IPS DF 6.9 (cell line): Measurements from ENCODE around the gene LRRC71.

Source experiments
- DNase-seq: peaks from one replicate; pipeline ENCODE4 v3.0.0-alpha.2; 2013; ENCODE audit warnings: low read depth, low spot score
- H3K27ac ChIP-seq: one replicate; pipeline ENCODE4 v1.5.1; 2013; ENCODE audit warnings: low read length, control low read depth
- H3K27me3 ChIP-seq: 2 replicates; pipeline ENCODE4 v1.6.1; 2013; ENCODE audit warnings: mild to moderate bottlenecking, low read length; ENCODE audit not compliant: control insufficient read depth, insufficient read depth
- H3K36me3 ChIP-seq: 2 replicates; pipeline ENCODE4 v1.6.1; 2013; ENCODE audit warnings: low read length; ENCODE audit not compliant: control insufficient read depth, insufficient read depth
- H3K4me1 ChIP-seq: 2 replicates; pipeline ENCODE4 v1.6.1; 2013; ENCODE audit warnings: low read length; ENCODE audit not compliant: control insufficient read depth, insufficient read depth
- H3K4me3 ChIP-seq: 2 replicates; pipeline ENCODE4 v1.5.1; 2013; ENCODE audit warnings: mild to moderate bottlenecking, low read length
- H3K9me3 ChIP-seq: 2 replicates; pipeline ENCODE4 v1.6.1; 2013; ENCODE audit warnings: low read length, inconsistent platforms; ENCODE audit not compliant: control insufficient read depth, insufficient read depth
- WGBS: extraction: QIAGEN DNeasy Blood & Tissue Kit; methylation state at CpG from one replicate; pipeline ENCODE4 v1.1.7; 2013; ENCODE audit warnings: mixed read lengths, missing lambda C conversion rate; ENCODE audit not compliant: insufficient read length, insufficient coverage; 5-methylcytosine and 5-hydroxymethylcytosine counted together

LRRC71 gene

GRCh38 chr1:156948708-156949107, 28.3 kb downstream of the LRRC71 start:
- WGBS: no CpG with 5 or more reads among the region's 4 CpGs
- Histone ChIP-seq H3K27ac (no peak overlapping the region), H3K4me1 (no peaks in the 10 kb centered on the region), H3K27me3 (no peaks in the 10 kb centered on the region), H3K9me3 (no peaks in the 10 kb centered on the region), H3K36me3 (peaks cover 46% of the 10 kb centered on the region), H3K4me3 (no peak overlapping the region)
- no peak for DNase-seq

GRCh38 chr1:156949127-156949526, 28.7 kb downstream of the LRRC71 start:
- Histone ChIP-seq H3K4me3 (no peak overlapping the region), H3K27ac (no peak overlapping the region), H3K27me3 (no peaks in the 10 kb centered on the region), H3K36me3 (peaks cover 43% of the 10 kb centered on the region), H3K9me3 (no peaks in the 10 kb centered on the region), H3K4me1 (no peaks in the 10 kb centered on the region)
- no peak for DNase-seq
- WGBS: no CpG with 5 or more reads among the region's 5 CpGs

- no peak overlapping the region for H3K27ac ChIP-seq
- no peaks in the 10 kb centered on the region for H3K27me3 ChIP-seq
- no CpG with 5 or more reads among the region's 5 CpGs for WGBS
- H3K4me1 ChIP-seq: no peaks in the 10 kb centered on the region
- DNase-seq: no peak
- no peak overlapping the region for H3K4me3 ChIP-seq
- no peaks in the 10 kb centered on the region for H3K9me3 ChIP-seq
- peaks cover 36% of the 10 kb centered on the region; the same call in 1 of the 2 replicates for H3K36me3 ChIP-seq
Measured at GRCh38 chr1:156951371-156951770, 30.9 kb downstream of the LRRC71 start.

GRCh38 chr1:156953571-156953970, 33.1 kb downstream of the LRRC71 start:
- no peak for DNase-seq
- H3K27ac ChIP-seq: no peak overlapping the region
- WGBS: no CpG with 5 or more reads among the region's 2 CpGs
- no peaks in the 10 kb centered on the region for H3K4me1 ChIP-seq
- no peaks in the 10 kb centered on the region for H3K9me3 ChIP-seq
- H3K36me3 ChIP-seq: peaks cover 28% of the 10 kb centered on the region; the same call in 1 of the 2 replicates
- H3K4me3 ChIP-seq: no peak overlapping the region
- H3K27me3 ChIP-seq: no peaks in the 10 kb centered on the region

GRCh38 chr1:156956333-156956732, 35.9 kb downstream of the LRRC71 start:
- Histone ChIP-seq H3K4me1 (no peaks in the 10 kb centered on the region), H3K4me3 (no peak overlapping the region), H3K9me3 (no peaks in the 10 kb centered on the region), H3K27me3 (no peaks in the 10 kb centered on the region), H3K27ac (no peak overlapping the region), H3K36me3 (peaks cover 37% of the 10 kb centered on the region; the same call in 1 of the 2 replicates)
- no peak for DNase-seq
- no CpG with 5 or more reads among the region's 10 CpGs for WGBS

GRCh38 chr1:156957634-156958033, 37.2 kb downstream of the LRRC71 start:
- no CpG with 5 or more reads among the region's 3 CpGs for WGBS
- H3K27me3 ChIP-seq: no peaks in the 10 kb centered on the region
- H3K4me3 ChIP-seq: no peak overlapping the region
- no peaks in the 10 kb centered on the region for H3K9me3 ChIP-seq
- H3K36me3 ChIP-seq: peaks cover 36% of the 10 kb centered on the region; the same call in 1 of the 2 replicates
- H3K27ac ChIP-seq: no peak overlapping the region
- no peak for DNase-seq
- no peaks in the 10 kb centered on the region for H3K4me1 ChIP-seq

- Histone ChIP-seq H3K27ac (no peak overlapping the region), H3K4me3 (no peak overlapping the region), H3K27me3 (no peaks in the 10 kb centered on the region), H3K36me3 (peaks cover 39% of the 10 kb centered on the region; the same call in 1 of the 2 replicates), H3K4me1 (no peaks in the 10 kb centered on the region), H3K9me3 (no peaks in the 10 kb centered on the region)
- DNase-seq: no peak
- no CpG with 5 or more reads among the region's 2 CpGs for WGBS
Measured at GRCh38 chr1:156958247-156958714, 37.8 kb downstream of the LRRC71 start.

- DNase-seq: no peak
- no peaks in the 10 kb centered on the region for H3K4me1 ChIP-seq
- no CpG with 5 or more reads among the region's 2 CpGs for WGBS
Measured at GRCh38 chr1:156959414-156959813, 39.0 kb downstream of the LRRC71 start.

GRCh38 chr1:156959925-156960324, 39.5 kb downstream of the LRRC71 start:
- Histone ChIP-seq H3K27me3 (no peaks in the 10 kb centered on the region), H3K9me3 (no peaks in the 10 kb centered on the region), H3K4me3 (no peak overlapping the region), H3K27ac (no peak overlapping the region), H3K4me1 (no peaks in the 10 kb centered on the region), H3K36me3 (peaks cover 40% of the 10 kb centered on the region; the same call in 1 of the 2 replicates)
- no peak for DNase-seq
- WGBS: no CpG with 5 or more reads among the region's 6 CpGs

More at GRCh38 chr1:156959414-156959813, 39.0 kb downstream of the LRRC71 start:
- Histone ChIP-seq H3K27me3 (no peaks in the 10 kb centered on the region), H3K36me3 (peaks cover 40% of the 10 kb centered on the region; the same call in 1 of the 2 replicates), H3K9me3 (no peaks in the 10 kb centered on the region), H3K27ac (no peak overlapping the region), H3K4me3 (no peak overlapping the region)

GRCh38 chr1:156961709-156962108, 41.3 kb downstream of the LRRC71 start:
- no CpG with 5 or more reads among the region's 4 CpGs for WGBS
- no peak for DNase-seq
- Histone ChIP-seq H3K4me3 (no peak overlapping the region), H3K4me1 (no peaks in the 10 kb centered on the region), H3K27ac (no peak overlapping the region), H3K9me3 (no peaks in the 10 kb centered on the region), H3K27me3 (no peaks in the 10 kb centered on the region), H3K36me3 (peaks cover 28% of the 10 kb centered on the region; the same call in 1 of the 2 replicates)

- H3K27ac ChIP-seq: no peak overlapping the region
- no CpG with 5 or more reads among the region's 3 CpGs for WGBS
- no peak overlapping the region for H3K4me3 ChIP-seq
- H3K4me1 ChIP-seq: no peaks in the 10 kb centered on the region
- peaks cover 21% of the 10 kb centered on the region; the same call in 1 of the 2 replicates for H3K36me3 ChIP-seq
- no peak for DNase-seq
- H3K9me3 ChIP-seq: no peaks in the 10 kb centered on the region
- no peaks in the 10 kb centered on the region for H3K27me3 ChIP-seq
Measured at GRCh38 chr1:156963621-156964020, 43.2 kb downstream of the LRRC71 start.
